ENCODE results near the gene RARB.

DNA sequence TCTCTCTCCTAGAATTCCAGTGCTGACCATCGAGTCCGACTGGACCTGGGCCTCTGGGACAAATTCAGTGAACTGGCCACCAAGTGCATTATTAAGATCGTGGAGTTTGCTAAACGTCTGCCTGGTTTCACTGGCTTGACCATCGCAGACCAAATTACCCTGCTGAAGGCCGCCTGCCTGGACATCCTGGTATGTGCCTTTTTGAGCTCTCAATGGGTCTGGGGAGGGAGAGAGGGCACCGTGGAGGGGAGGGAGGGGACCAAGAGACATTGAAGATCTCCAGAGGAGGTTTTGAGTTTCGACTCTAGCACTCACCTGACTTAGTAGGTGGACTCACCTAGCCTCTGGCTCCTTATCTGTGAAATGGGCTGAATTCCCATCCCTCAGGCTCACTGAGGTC is 152.5 kb downstream of the RARB start:
- TF ChIP-seq CTCF (conservative IDR thresholded peaks at IDR 0.05; ENCODE audit: low read depth, low read length) (no peak), EZH2 (IDR thresholded peaks at IDR 0.05; ENCODE audit: borderline replicate concordance, low read depth, low read length, poor library complexity, severe bottlenecking) (no peak)
